Prostate gland (tissue), 2 donors: Measurements from ENCODE around the gene TRPM3.

Source experiments
- POLR2A ChIP-seq: fragments of 450-650 bp; IDR thresholded peaks from one replicate; pipeline ENCODE4 v1.6.1; 2016; ENCODE audit warnings: antibody characterized with exemption, mild to moderate bottlenecking
- TF ChIP-seq, protein P1 (sequence below), 4 experiments: fragments of 200-600 bp in 2 of 4; fragments of 450-650 bp in 2 of 4; sonication (generic) in 2 of 4; IDR thresholded peaks; 1 replicate in 3 of 4; 2 replicates in 1 of 4; pipeline ENCODE4 v1.5.1; 2016 to 2019; ENCODE audit warnings: antibody characterized with exemption in 4 of 4, mild to moderate bottlenecking in 2 of 4, moderate library complexity in 2 of 4

DNA sequence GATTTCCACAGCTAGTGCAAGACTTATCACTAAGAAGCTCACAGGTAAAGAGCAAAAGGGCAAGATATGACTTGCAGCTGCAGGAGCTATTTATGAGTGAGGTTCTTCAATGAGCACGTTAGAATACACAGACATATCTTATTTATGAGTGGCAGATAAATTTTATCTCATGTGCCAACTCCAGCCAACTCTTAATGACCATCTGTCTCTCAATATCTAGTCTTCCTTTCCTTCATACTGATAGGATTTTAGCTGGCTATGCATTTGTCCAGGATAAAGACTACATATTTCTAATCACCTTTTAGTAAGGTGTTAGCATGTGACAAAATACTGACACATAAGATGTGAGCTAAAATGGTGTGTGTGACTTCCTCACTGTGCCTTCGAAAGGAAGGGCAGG is 304.5 kb downstream of the TRPM3 start:
- TF ChIP-seq POLR2A, result no peak
- TF ChIP-seq, protein P1, sequence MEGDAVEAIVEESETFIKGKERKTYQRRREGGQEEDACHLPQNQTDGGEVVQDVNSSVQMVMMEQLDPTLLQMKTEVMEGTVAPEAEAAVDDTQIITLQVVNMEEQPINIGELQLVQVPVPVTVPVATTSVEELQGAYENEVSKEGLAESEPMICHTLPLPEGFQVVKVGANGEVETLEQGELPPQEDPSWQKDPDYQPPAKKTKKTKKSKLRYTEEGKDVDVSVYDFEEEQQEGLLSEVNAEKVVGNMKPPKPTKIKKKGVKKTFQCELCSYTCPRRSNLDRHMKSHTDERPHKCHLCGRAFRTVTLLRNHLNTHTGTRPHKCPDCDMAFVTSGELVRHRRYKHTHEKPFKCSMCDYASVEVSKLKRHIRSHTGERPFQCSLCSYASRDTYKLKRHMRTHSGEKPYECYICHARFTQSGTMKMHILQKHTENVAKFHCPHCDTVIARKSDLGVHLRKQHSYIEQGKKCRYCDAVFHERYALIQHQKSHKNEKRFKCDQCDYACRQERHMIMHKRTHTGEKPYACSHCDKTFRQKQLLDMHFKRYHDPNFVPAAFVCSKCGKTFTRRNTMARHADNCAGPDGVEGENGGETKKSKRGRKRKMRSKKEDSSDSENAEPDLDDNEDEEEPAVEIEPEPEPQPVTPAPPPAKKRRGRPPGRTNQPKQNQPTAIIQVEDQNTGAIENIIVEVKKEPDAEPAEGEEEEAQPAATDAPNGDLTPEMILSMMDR (IDR thresholded peaks at IDR 0.05), result no peak
